CD4-positive, CD25-positive, alpha-beta regulatory T cell (primary cell): ENCODE results near the gene TRPV5. TPM values are rescaled to one million over a fixed set of nuclear protein-coding genes. Genes with fewer than 3 reads are reported as not detected.

Experiments used
- ATAC-seq, 2 donors: fragments of 150-1000 bp; cut with Tn5 transposase; one replicate each; pipeline ENCODE4 v1.10.0; 2021; ENCODE audit warnings: low read depth in 2 of 2, moderate number of reproducible peaks in 2 of 2, moderate library complexity in 1 of 2
- DNase-seq, 3 donors: peaks; one replicate each; pipeline versions ENCODE4 v3.0.0 to v3.0.0-alpha.2; 2012 to 2022; ENCODE audit warnings: mixed read lengths in 1 of 3
- H3K27ac ChIP-seq: one replicate; pipeline ENCODE4 v1.7.0; 2013; ENCODE audit warnings: mild to moderate bottlenecking, low read length; ENCODE audit not compliant: insufficient read depth, poor library complexity, severe bottlenecking
- H3K27me3 ChIP-seq: one replicate; pipeline ENCODE4 v1.7.0; 2013; ENCODE audit warnings: low read length; ENCODE audit not compliant: control insufficient read depth, insufficient read depth
- H3K36me3 ChIP-seq: one replicate; pipeline ENCODE4 v1.7.0; 2013; ENCODE audit warnings: mild to moderate bottlenecking, low read length, moderate library complexity; ENCODE audit not compliant: control insufficient read depth, insufficient read depth
- H3K4me1 ChIP-seq: 2 replicates; pipeline ENCODE4 v1.7.0; 2013; ENCODE audit warnings: mild to moderate bottlenecking, low read length; ENCODE audit not compliant: insufficient read depth, control insufficient read depth, poor library complexity, severe bottlenecking
- H3K4me3 ChIP-seq: one replicate; pipeline ENCODE4 v1.7.0; 2013; ENCODE audit warnings: low read depth, mild to moderate bottlenecking, low read length, moderate library complexity
- H3K9me3 ChIP-seq, 2 experiments: 1 replicate in 1 of 2; 2 replicates in 1 of 2; pipeline ENCODE4 v1.7.0; 2013; ENCODE audit warnings: low read length in 2 of 2, mild to moderate bottlenecking in 1 of 2, moderate library complexity in 1 of 2; ENCODE audit not compliant: control insufficient read depth in 2 of 2
- H3K27ac Mint-ChIP-seq, 3 donors: one replicate each; pipeline ENCODE4 v1.8.0; 2020 to 2022; ENCODE audit warnings: mild to moderate bottlenecking in 3 of 3, mixed read lengths in 3 of 3, moderate library complexity in 2 of 3
- H3K27me3 Mint-ChIP-seq: one replicate; pipeline ENCODE4 v1.8.0; 2022; ENCODE audit warnings: mild to moderate bottlenecking, mixed read lengths
- H3K36me3 Mint-ChIP-seq: one replicate; pipeline ENCODE4 v1.8.0; 2020; ENCODE audit warnings: mixed read lengths
- H3K4me1 Mint-ChIP-seq, 4 donors: one replicate each; pipeline ENCODE4 v1.8.0; 2020 to 2022; ENCODE audit warnings: mixed read lengths in 4 of 4, mild to moderate bottlenecking in 1 of 4
- H3K4me3 Mint-ChIP-seq, 4 donors: one replicate each; pipeline ENCODE4 v1.8.0; 2020 to 2022; ENCODE audit warnings: mild to moderate bottlenecking in 4 of 4, mixed read lengths in 4 of 4, moderate library complexity in 3 of 4
- H3K9me3 Mint-ChIP-seq, 7 donors: one replicate each; pipeline ENCODE4 v1.8.0; 2020 to 2022; ENCODE audit warnings: mixed read lengths in 7 of 7, mild to moderate bottlenecking in 3 of 7, moderate library complexity in 2 of 7
- polyA plus RNA-seq, 4 donors: library from polyadenylated mRNA; unstranded; fragments of 300-500 nt; fragmentation: Illumina TruSeq; gene quantifications; one replicate each; pipeline ENCODE4 v1.2.3, GENCODE V29; 2021
- total RNA-seq: library from RNA; stranded (reverse); gene quantifications from one replicate; pipeline ENCODE4 v1.2.3, GENCODE V29; 2022

The TRPV5 gene
- total and polyA plus RNA-seq, 5 donors from 2014 or later = not detected

- no peak overlapping the region for H3K4me3 ChIP-seq
- peaks cover 9% of the 10 kb centered on the region for H3K27me3 ChIP-seq
- H3K9me3 ChIP-seq = peaks cover 6 to 8% of the 10 kb centered on the region in 2 experiments
- Mint-ChIP-seq H3K27ac (no peak overlapping the region), H3K4me3 (no peak overlapping the region), H3K36me3 (no peaks in the 10 kb centered on the region), H3K9me3 (peaks cover 0 to 3% (median 0%) of the 10 kb centered on the region in 7 donors), H3K4me1 (peaks cover 0 to 2% (median 0%) of the 10 kb centered on the region in 4 donors), H3K27me3 (peaks cover 25% of the 10 kb centered on the region)
- H3K27ac ChIP-seq = no peak overlapping the region
- DNase-seq (no peak), ATAC-seq (no peak)
- H3K4me1 ChIP-seq = no peaks in the 10 kb centered on the region
- H3K36me3 ChIP-seq = no peaks in the 10 kb centered on the region
Measured at GRCh38 chr7:142908290-142908689, 25.3 kb downstream of the TRPV5 start.

- DNase-seq = no peak
- Mint-ChIP-seq H3K27me3 (peaks cover 28% of the 10 kb centered on the region), H3K27ac (no peak overlapping the region), H3K36me3 (no peaks in the 10 kb centered on the region), H3K4me3 (no peak overlapping the region), H3K4me1 (peaks cover 0 to 4% (median 0%) of the 10 kb centered on the region in 4 donors), H3K9me3 (peaks cover 0 to 11% (median 0%) of the 10 kb centered on the region in 7 donors)
- Histone ChIP-seq H3K9me3 (peaks cover 6 to 8% of the 10 kb centered on the region in 2 experiments), H3K36me3 (no peaks in the 10 kb centered on the region), H3K4me1 (no peaks in the 10 kb centered on the region), H3K27me3 (peaks cover 7% of the 10 kb centered on the region), H3K27ac (no peak overlapping the region), H3K4me3 (no peak overlapping the region)
- no peak for ATAC-seq
Measured at GRCh38 chr7:142906643-142907042, 26.9 kb downstream of the TRPV5 start.

- H3K27me3 Mint-ChIP-seq = peaks cover 26% of the 10 kb centered on the region
- Histone ChIP-seq H3K36me3 (no peaks in the 10 kb centered on the region), H3K9me3 (peaks cover 6 to 8% of the 10 kb centered on the region in 2 experiments), H3K4me1 (no peaks in the 10 kb centered on the region), H3K27me3 (peaks cover 7% of the 10 kb centered on the region), H3K27ac (no peak overlapping the region), H3K4me3 (no peak overlapping the region)
- peaks cover 0 to 4% (median 0%) of the 10 kb centered on the region in 4 donors for H3K4me1 Mint-ChIP-seq
- H3K27ac Mint-ChIP-seq = no peak overlapping the region
- DNase-seq (no peak), ATAC-seq (no peak)
- H3K36me3 Mint-ChIP-seq = no peaks in the 10 kb centered on the region
- no peak overlapping the region for H3K4me3 Mint-ChIP-seq
- H3K9me3 Mint-ChIP-seq = peaks cover 0 to 11% (median 0%) of the 10 kb centered on the region in 7 donors
Measured at GRCh38 chr7:142905759-142906158, 27.8 kb downstream of the TRPV5 start.

- H3K36me3 Mint-ChIP-seq = no peaks in the 10 kb centered on the region
- ATAC-seq (no peak), DNase-seq (no peak)
- Histone ChIP-seq H3K4me3 (no peak overlapping the region), H3K27ac (no peak overlapping the region), H3K27me3 (peaks cover 3% of the 10 kb centered on the region), H3K36me3 (no peaks in the 10 kb centered on the region), H3K4me1 (no peaks in the 10 kb centered on the region), H3K9me3 (peaks cover 6 to 8% of the 10 kb centered on the region in 2 experiments)
- H3K27ac Mint-ChIP-seq = no peak overlapping the region
- H3K4me1 Mint-ChIP-seq = peaks cover 0 to 4% (median 0%) of the 10 kb centered on the region in 4 donors
- no peak overlapping the region for H3K4me3 Mint-ChIP-seq
- H3K27me3 Mint-ChIP-seq = peaks cover 27% of the 10 kb centered on the region
- H3K9me3 Mint-ChIP-seq = peaks cover 0 to 11% (median 0%) of the 10 kb centered on the region in 7 donors
Measured at GRCh38 chr7:142904128-142904527, 29.4 kb downstream of the TRPV5 start.

- H3K9me3 ChIP-seq = peaks cover 6 to 8% of the 10 kb centered on the region in 2 experiments
- H3K27ac ChIP-seq = no peak overlapping the region
- ATAC-seq (no peak), DNase-seq (no peak)
- H3K4me1 ChIP-seq = no peaks in the 10 kb centered on the region
- Mint-ChIP-seq H3K27me3 (peaks cover 24% of the 10 kb centered on the region), H3K9me3 (peaks cover 0 to 12% (median 0%) of the 10 kb centered on the region in 7 donors), H3K27ac (no peak overlapping the region), H3K36me3 (no peaks in the 10 kb centered on the region), H3K4me3 (no peak overlapping the region), H3K4me1 (peaks cover 0 to 2% (median 0%) of the 10 kb centered on the region in 4 donors)
- H3K27me3 ChIP-seq = no peaks in the 10 kb centered on the region
- H3K4me3 ChIP-seq = no peak overlapping the region
- H3K36me3 ChIP-seq = no peaks in the 10 kb centered on the region
Measured at GRCh38 chr7:142901426-142902259, 31.9 kb downstream of the TRPV5 start.

- Mint-ChIP-seq H3K27ac (no peak overlapping the region), H3K4me3 (no peak overlapping the region), H3K9me3 (peaks cover 0 to 10% (median 0%) of the 10 kb centered on the region in 7 donors), H3K27me3 (peaks cover 34% of the 10 kb centered on the region), H3K36me3 (no peaks in the 10 kb centered on the region), H3K4me1 (peaks cover 0 to 2% (median 0%) of the 10 kb centered on the region in 4 donors)
- H3K27me3 ChIP-seq = no peaks in the 10 kb centered on the region
- no peak for ATAC-seq
- H3K27ac ChIP-seq = no peak overlapping the region
- no peak overlapping the region for H3K4me3 ChIP-seq
- no peak for DNase-seq
- peaks cover 5 to 6% of the 10 kb centered on the region in 2 experiments for H3K9me3 ChIP-seq
- H3K4me1 ChIP-seq = no peaks in the 10 kb centered on the region
- H3K36me3 ChIP-seq = no peaks in the 10 kb centered on the region
Measured at GRCh38 chr7:142899661-142900060, 33.9 kb downstream of the TRPV5 start.

GRCh38 chr7:142898377-142899170, 35.0 kb downstream of the TRPV5 start:
- Histone ChIP-seq H3K36me3 (no peaks in the 10 kb centered on the region), H3K4me1 (no peaks in the 10 kb centered on the region), H3K9me3 (no peaks in the 10 kb centered on the region), H3K27me3 (no peaks in the 10 kb centered on the region), H3K4me3 (no peak overlapping the region), H3K27ac (no peak overlapping the region)
- Mint-ChIP-seq H3K4me3 (no peak overlapping the region), H3K36me3 (no peaks in the 10 kb centered on the region), H3K9me3 (peaks cover 0 to 10% (median 0%) of the 10 kb centered on the region in 7 donors), H3K27ac (no peak overlapping the region), H3K4me1 (peaks cover 0 to 2% (median 0%) of the 10 kb centered on the region in 4 donors), H3K27me3 (peaks cover 34% of the 10 kb centered on the region)
- no peak for DNase-seq
- no peak for ATAC-seq
